Fibroblast of the aortic adventitia (primary cell): ENCODE measurements around the gene CYP20A1. TPM values are rescaled to one million over a fixed set of nuclear protein-coding genes. Genes with fewer than 3 reads are reported as not detected.
"Not testable (repeated sequence)": the region's sequence is repeated elsewhere in the genome, so short reads cannot be mapped to it uniquely, and the experiment has no call there.

ENCODE experiments used
- DNase-seq: peaks from one replicate; pipeline ENCODE4 v3.0.0-alpha.2; 2010; ENCODE audit warnings: low read depth
- H3K4me3 ChIP-seq: 2 replicates; pipeline ENCODE4 v1.5.1; 2011; ENCODE audit warnings: low read depth, mild to moderate bottlenecking, control low read depth, low read length, moderate library complexity
- CTCF ChIP-seq: IDR thresholded peaks from 2 replicates; pipeline ENCODE4 v1.5.1; 2011; ENCODE audit warnings: mild to moderate bottlenecking, low read length, control low read depth, inconsistent platforms; ENCODE audit not compliant: insufficient read depth
- total RNA-seq: library from RNA; depleted of rRNA; stranded (reverse); fragments of >200 nt; gene quantifications from 2 replicates; pipeline ENCODE4 v1.2.3, GENCODE V29; 2012; ENCODE audit warnings: low replicate concordance

CYP20A1 gene
- total RNA-seq, 1 donor, result 51.7 TPM

DNA sequence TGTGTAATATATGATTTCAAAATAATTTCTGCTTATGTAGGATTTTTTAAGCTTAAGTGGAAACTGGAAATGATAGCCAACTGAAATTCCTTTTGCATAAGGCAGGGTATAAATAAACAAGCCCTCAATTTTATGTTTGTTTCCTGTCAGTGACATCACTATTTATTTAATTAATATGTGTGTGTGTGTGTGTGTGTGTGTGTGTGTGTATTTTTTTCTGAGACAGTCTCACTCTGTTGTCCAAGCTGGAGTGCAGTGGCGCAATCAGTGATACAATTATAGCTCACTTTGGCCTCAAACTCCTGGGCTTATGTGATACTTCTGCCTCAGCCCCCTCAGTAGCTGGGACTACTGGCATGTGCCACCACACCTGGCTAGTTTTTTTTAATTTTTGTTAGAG is 29.3 kb upstream of the CYP20A1 start:
- no peak overlapping the region for H3K4me3 ChIP-seq
- no peak for TF ChIP-seq CTCF
- no peak for DNase-seq

DNA sequence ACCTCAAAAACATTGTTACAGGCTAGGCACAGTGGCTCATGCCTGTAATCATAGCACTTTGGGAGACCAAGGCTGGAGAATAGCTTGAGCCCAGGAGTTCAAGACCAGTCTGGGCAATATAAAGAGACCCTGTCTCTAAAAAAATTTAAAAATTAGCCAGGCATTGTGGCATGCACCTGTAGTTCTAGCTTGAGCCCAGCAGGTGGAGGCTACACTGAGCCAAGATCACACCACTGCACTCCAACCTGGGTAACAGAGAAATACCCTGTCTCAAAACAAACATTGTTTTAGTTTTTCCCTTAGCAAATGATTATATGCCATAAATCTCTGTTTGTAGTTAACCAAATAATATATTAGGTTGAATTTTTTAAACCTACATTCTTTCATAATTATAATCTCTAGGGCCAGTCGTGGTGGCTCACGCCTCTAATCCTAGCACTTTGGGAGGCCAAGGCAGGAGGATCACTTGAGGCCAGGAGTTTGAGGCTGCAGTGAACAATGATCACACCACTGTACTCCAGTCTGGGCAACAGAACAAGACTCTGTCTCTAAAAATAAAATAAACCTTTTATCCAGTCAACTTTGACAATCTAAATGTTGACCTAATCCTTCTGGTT is 13.3 kb upstream of the CYP20A1 start:
- TF ChIP-seq CTCF, result peak; percentile 70
- DNase-seq, result peak; percentile 17
- no peak overlapping the region for H3K4me3 ChIP-seq

DNA sequence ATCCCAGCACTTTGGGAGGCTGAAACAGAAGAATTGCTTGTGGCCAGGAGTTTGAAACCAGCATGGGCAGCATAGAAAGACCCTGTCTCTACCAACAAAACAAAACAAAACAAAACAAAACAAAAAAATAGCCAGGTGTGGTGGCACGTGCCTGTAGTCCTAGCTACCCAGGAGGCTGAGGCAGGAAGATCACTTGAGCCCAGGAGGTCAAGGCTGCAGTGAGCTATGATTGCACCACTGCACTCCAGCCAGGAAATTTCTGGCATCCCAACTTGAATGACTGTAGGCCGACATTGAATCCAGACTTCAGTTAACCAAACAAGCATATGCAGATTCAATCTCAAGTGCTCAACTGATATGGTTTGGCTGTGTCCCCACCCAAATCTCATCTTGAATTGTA is 9.1 kb upstream of the CYP20A1 start:
- DNase-seq, H3K4me3 ChIP-seq: not testable (repeated sequence)

DNA sequence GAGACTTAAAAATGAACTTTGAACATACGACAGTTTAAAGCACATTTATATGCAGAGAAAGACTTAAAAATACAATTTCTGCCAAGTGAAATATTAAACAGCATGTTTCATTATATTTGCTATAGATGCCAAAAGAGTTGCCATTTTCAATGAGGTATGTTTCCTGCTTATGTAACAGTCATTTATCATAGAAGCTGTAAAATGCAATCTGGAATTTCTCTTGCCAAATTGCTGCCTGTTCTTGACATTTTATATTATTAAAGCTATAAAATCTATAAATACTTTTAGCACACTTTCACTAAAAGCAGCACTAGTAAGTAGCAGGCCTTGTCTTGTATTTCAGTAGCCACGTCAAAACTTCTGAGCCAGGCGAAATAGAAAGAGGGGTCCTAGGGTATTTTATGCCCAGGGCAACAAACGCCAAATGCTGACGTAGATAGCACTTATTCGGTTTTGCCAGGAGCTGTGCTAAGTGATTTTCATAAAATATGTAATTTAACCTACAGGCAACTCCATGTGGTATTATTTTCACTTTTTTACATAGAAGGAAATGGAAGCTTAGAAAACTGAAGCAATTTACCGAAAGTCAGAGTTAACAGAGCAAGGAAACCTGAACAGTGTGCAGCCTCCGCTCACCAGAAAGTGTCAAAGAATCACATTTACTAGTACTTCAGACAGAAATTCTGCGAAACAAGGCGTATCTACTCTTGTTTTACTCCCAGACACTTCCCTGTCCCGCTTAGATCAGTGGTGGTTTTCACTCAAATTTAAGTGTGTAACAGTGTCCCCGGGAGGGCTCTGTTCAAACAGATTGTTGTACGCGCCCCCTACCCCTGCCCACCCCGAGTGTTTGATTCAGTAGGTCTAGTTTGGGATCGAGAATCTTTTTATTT is 1.2 kb upstream of the CYP20A1 start:
- H3K4me3 ChIP-seq, result no peak overlapping the region
- no peak for DNase-seq
- TF ChIP-seq CTCF, result no peak

DNA sequence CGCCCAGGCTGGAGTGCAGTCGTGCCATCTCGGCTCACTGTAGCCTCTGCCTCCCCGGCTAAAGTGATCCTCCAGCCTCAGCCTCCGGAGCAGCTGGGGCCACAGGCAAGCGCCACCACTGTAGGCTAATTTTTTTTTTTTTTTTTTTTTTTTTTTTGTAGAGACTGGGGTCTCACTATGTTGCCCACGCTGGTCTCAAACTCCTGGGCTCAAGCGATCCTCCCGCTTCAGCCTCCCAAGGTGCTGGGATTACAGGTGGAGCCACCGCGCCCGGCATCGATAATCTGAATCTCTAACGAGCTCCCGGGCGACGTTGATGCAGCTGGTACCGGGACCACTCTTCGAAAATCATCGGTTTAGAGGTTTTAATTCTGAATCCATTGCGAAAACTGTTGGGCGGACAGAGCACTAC is 520 bp upstream of the CYP20A1 start:
- peak overlapping the region; percentile 94 for H3K4me3 ChIP-seq
- no peak for DNase-seq
- TF ChIP-seq CTCF, result no peak

- no peak for TF ChIP-seq CTCF
- peak overlapping the region; percentile 94 for H3K4me3 ChIP-seq
- no peak for DNase-seq
These were observed 1.7 kb downstream of the CYP20A1 start for GRCh38 chr2:203240491-203240890.

GRCh38 chr2:203242518-203242917 is 3.7 kb downstream of the CYP20A1 start:
- DNase-seq, result no peak
- H3K4me3 ChIP-seq, result no peak overlapping the region
- TF ChIP-seq CTCF, result no peak
